IPS-20b (cell line): ENCODE data around the gene USP47.

Source experiments
- H3K27ac ChIP-seq: one replicate; pipeline ENCODE4 v1.5.1; 2013; ENCODE audit warnings: low read length
- H3K27me3 ChIP-seq: 2 replicates; pipeline ENCODE4 v1.6.1; 2013; ENCODE audit warnings: mild to moderate bottlenecking, low read length, inconsistent platforms; ENCODE audit not compliant: insufficient read depth
- H3K36me3 ChIP-seq: 2 replicates; pipeline ENCODE4 v1.6.1; 2013; ENCODE audit warnings: low read depth, mild to moderate bottlenecking, inconsistent platforms, low read length, moderate library complexity; ENCODE audit not compliant: insufficient read depth
- H3K4me1 ChIP-seq: 2 replicates; pipeline ENCODE4 v1.6.1; 2013; ENCODE audit warnings: mild to moderate bottlenecking, control low read depth, inconsistent platforms, low read length, moderate library complexity; ENCODE audit not compliant: insufficient read depth
- H3K4me3 ChIP-seq: 2 replicates; pipeline ENCODE4 v1.5.1; 2013; ENCODE audit warnings: mild to moderate bottlenecking, low read length, inconsistent platforms
- H3K9ac ChIP-seq: 2 replicates; pipeline ENCODE4 v1.6.1; 2013; ENCODE audit warnings: low read depth, mild to moderate bottlenecking, inconsistent platforms, low read length, moderate library complexity
- H3K9me3 ChIP-seq: 2 replicates; pipeline ENCODE4 v1.6.1; 2013; ENCODE audit warnings: mild to moderate bottlenecking, low read depth, low read length, inconsistent platforms; ENCODE audit not compliant: insufficient read depth

Gene USP47

GRCh38 chr11:11841116-11841722 is 553 bp upstream of the USP47 start:
- no peaks in the 10 kb centered on the region for H3K9me3 ChIP-seq
- H3K4me3 ChIP-seq, result peak overlapping the region; percentile 88
- H3K27me3 ChIP-seq, result no peaks in the 10 kb centered on the region
- peak overlapping the region; percentile 96 for H3K27ac ChIP-seq
- peak overlapping the region; percentile 95 for H3K9ac ChIP-seq
- peaks cover 26% of the 10 kb centered on the region; the same call in 1 of the 2 replicates for H3K4me1 ChIP-seq
- H3K36me3 ChIP-seq, result no peaks in the 10 kb centered on the region

- Histone ChIP-seq H3K36me3 (no peaks in the 10 kb centered on the region), H3K9me3 (no peaks in the 10 kb centered on the region), H3K27ac (peak overlapping the region; percentile 61), H3K27me3 (no peaks in the 10 kb centered on the region), H3K4me1 (peaks cover 26% of the 10 kb centered on the region; the same call in 1 of the 2 replicates), H3K9ac (peak overlapping the region; percentile 95), H3K4me3 (peak overlapping the region; percentile 88)
Observed at GRCh38 chr11:11842421-11843008, 743 bp downstream of the USP47 start.

- Histone ChIP-seq H3K4me3 (peak overlapping the region; percentile 88), H3K36me3 (no peaks in the 10 kb centered on the region), H3K9me3 (no peaks in the 10 kb centered on the region), H3K9ac (peak overlapping the region; percentile 95; the same call in 1 of the 2 replicates), H3K27ac (no peak overlapping the region), H3K27me3 (no peaks in the 10 kb centered on the region), H3K4me1 (peaks cover 26% of the 10 kb centered on the region; the same call in 1 of the 2 replicates)
Observed at GRCh38 chr11:11843211-11843621, 1.4 kb downstream of the USP47 start.

- no peaks in the 10 kb centered on the region for H3K36me3 ChIP-seq
- no peaks in the 10 kb centered on the region for H3K9me3 ChIP-seq
- peak overlapping the region; percentile 95; the same call in 1 of the 2 replicates for H3K9ac ChIP-seq
- H3K27ac ChIP-seq, result no peak overlapping the region
- H3K4me1 ChIP-seq, result peaks cover 26% of the 10 kb centered on the region; the same call in 1 of the 2 replicates
- H3K4me3 ChIP-seq, result peak overlapping the region; percentile 88
- H3K27me3 ChIP-seq, result no peaks in the 10 kb centered on the region
Observed at GRCh38 chr11:11843642-11844041, 1.9 kb downstream of the USP47 start.

GRCh38 chr11:11844272-11844671 is 2.5 kb downstream of the USP47 start:
- H3K9me3 ChIP-seq, result no peaks in the 10 kb centered on the region
- H3K4me3 ChIP-seq, result peak overlapping the region; percentile 88
- no peak overlapping the region for H3K27ac ChIP-seq
- no peak overlapping the region for H3K9ac ChIP-seq
- no peaks in the 10 kb centered on the region for H3K27me3 ChIP-seq
- no peaks in the 10 kb centered on the region for H3K36me3 ChIP-seq
- H3K4me1 ChIP-seq, result peaks cover 26% of the 10 kb centered on the region; the same call in 1 of the 2 replicates

GRCh38 chr11:11845071-11845470 is 3.3 kb downstream of the USP47 start:
- no peaks in the 10 kb centered on the region for H3K9me3 ChIP-seq
- no peak overlapping the region for H3K9ac ChIP-seq
- no peak overlapping the region for H3K4me3 ChIP-seq
- H3K27me3 ChIP-seq, result no peaks in the 10 kb centered on the region
- H3K4me1 ChIP-seq, result peaks cover 26% of the 10 kb centered on the region; the same call in 1 of the 2 replicates
- H3K36me3 ChIP-seq, result no peaks in the 10 kb centered on the region
- H3K27ac ChIP-seq, result no peak overlapping the region

- peaks cover 26% of the 10 kb centered on the region; the same call in 1 of the 2 replicates for H3K4me1 ChIP-seq
- no peak overlapping the region for H3K9ac ChIP-seq
- no peaks in the 10 kb centered on the region for H3K9me3 ChIP-seq
- no peaks in the 10 kb centered on the region for H3K27me3 ChIP-seq
- H3K36me3 ChIP-seq, result no peaks in the 10 kb centered on the region
- no peak overlapping the region for H3K4me3 ChIP-seq
- no peak overlapping the region for H3K27ac ChIP-seq
Observed at GRCh38 chr11:11845551-11845950, 3.8 kb downstream of the USP47 start.

GRCh38 chr11:11847082-11847481 is 5.3 kb downstream of the USP47 start:
- Histone ChIP-seq H3K9ac (no peak overlapping the region), H3K9me3 (no peaks in the 10 kb centered on the region), H3K4me1 (peaks cover 23% of the 10 kb centered on the region; the same call in 1 of the 2 replicates), H3K27me3 (no peaks in the 10 kb centered on the region), H3K4me3 (no peak overlapping the region), H3K36me3 (no peaks in the 10 kb centered on the region), H3K27ac (no peak overlapping the region)

GRCh38 chr11:11848891-11849746 is 7.3 kb downstream of the USP47 start:
- H3K9me3 ChIP-seq, result no peaks in the 10 kb centered on the region
- H3K27me3 ChIP-seq, result no peaks in the 10 kb centered on the region
- H3K9ac ChIP-seq, result no peak overlapping the region; the same call in 1 of the 2 replicates
- H3K4me1 ChIP-seq, result peaks cover 13% of the 10 kb centered on the region; the same call in 1 of the 2 replicates
- no peak overlapping the region for H3K27ac ChIP-seq
- no peak overlapping the region for H3K4me3 ChIP-seq
- no peaks in the 10 kb centered on the region for H3K36me3 ChIP-seq

GRCh38 chr11:11850668-11851067 is 8.9 kb downstream of the USP47 start:
- Histone ChIP-seq H3K9ac (no peak overlapping the region), H3K27me3 (no peaks in the 10 kb centered on the region), H3K4me1 (peaks cover 4% of the 10 kb centered on the region; the same call in 1 of the 2 replicates), H3K27ac (no peak overlapping the region), H3K9me3 (no peaks in the 10 kb centered on the region), H3K36me3 (no peaks in the 10 kb centered on the region), H3K4me3 (no peak overlapping the region)

GRCh38 chr11:11856638-11857037 is 14.9 kb downstream of the USP47 start:
- Histone ChIP-seq H3K27ac (no peak overlapping the region), H3K36me3 (no peaks in the 10 kb centered on the region), H3K4me3 (no peak overlapping the region), H3K4me1 (peaks cover 19% of the 10 kb centered on the region), H3K9me3 (no peaks in the 10 kb centered on the region), H3K9ac (no peak overlapping the region), H3K27me3 (no peaks in the 10 kb centered on the region)
